ENCODE measurements around the gene UGT1A10. TPM values are rescaled to one million over a fixed set of nuclear protein-coding genes. Genes with fewer than 3 reads are reported as not detected.

Gene UGT1A10
- total RNA-seq, 2 experiments from 2014 or later, result not detected

GRCh38 chr2:233758141-233758540, 121.9 kb downstream of the UGT1A10 start:
- ChIA-PET CTCF (no interaction called here), POLR2A (no interaction called here)
- H3K27ac Mint-ChIP-seq, result no peak overlapping the region
- H3K27me3 Mint-ChIP-seq, result peaks cover 2% of the 10 kb centered on the region
- H3K4me3 Mint-ChIP-seq, result no peak overlapping the region
- no peaks in the 10 kb centered on the region for H3K9me3 Mint-ChIP-seq
- no peaks in the 10 kb centered on the region for H3K4me1 Mint-ChIP-seq (ENCODE audit: low read depth)
- no peak for DNase-seq
- no peaks in the 10 kb centered on the region for H3K36me3 Mint-ChIP-seq
- intact Hi-C loops (cut with micrococcal nuclease), result no loop called here

- no peaks in the 10 kb centered on the region for H3K4me1 Mint-ChIP-seq (ENCODE audit: low read depth)
- no peaks in the 10 kb centered on the region for H3K36me3 Mint-ChIP-seq
- H3K4me3 Mint-ChIP-seq, result no peak overlapping the region
- POLR2A ChIA-PET, result no interaction called here
- CTCF ChIA-PET, result no interaction called here
- H3K27me3 Mint-ChIP-seq, result peaks cover 6% of the 10 kb centered on the region
- H3K9me3 Mint-ChIP-seq, result no peaks in the 10 kb centered on the region
- no peak overlapping the region for H3K27ac Mint-ChIP-seq
- intact Hi-C loops (cut with micrococcal nuclease), result no loop called here
- no peak for DNase-seq
Measured at GRCh38 chr2:233758849-233759248, 122.6 kb downstream of the UGT1A10 start.

- Mint-ChIP-seq H3K27ac (no peak within 1 kb of the TSS), H3K4me1 (ENCODE audit: low read depth) (no peaks in the 10 kb centered on the region), H3K36me3 (no peaks in the 10 kb centered on the region), H3K4me3 (no peak within 1 kb of the TSS), H3K9me3 (no peaks in the 10 kb centered on the region), H3K27me3 (peaks cover 13% of the 10 kb centered on the region)
- intact Hi-C loops (cut with micrococcal nuclease), result no loop called here
- no peak for DNase-seq
- ChIA-PET CTCF (no interaction called here), POLR2A (no interaction called here)
Measured at GRCh38 chr2:233760043-233760442, 123.8 kb downstream of the UGT1A10 start, which contains the start of gene UGT1A1. UGT1A1 (plus strand) TSS chr2:233760270; CDS start chr2:233760288, 18 bp downstream.

- ChIA-PET CTCF (no interaction called here), POLR2A (no interaction called here)
- H3K4me3 Mint-ChIP-seq, result no peak overlapping the region
- H3K4me1 Mint-ChIP-seq (ENCODE audit: low read depth), result no peaks in the 10 kb centered on the region
- intact Hi-C loops (cut with micrococcal nuclease), result no loop called here
- H3K9me3 Mint-ChIP-seq, result no peaks in the 10 kb centered on the region
- peaks cover 16% of the 10 kb centered on the region for H3K27me3 Mint-ChIP-seq
- H3K27ac Mint-ChIP-seq, result no peak overlapping the region
- no peak for DNase-seq
- no peaks in the 10 kb centered on the region for H3K36me3 Mint-ChIP-seq
Measured at GRCh38 chr2:233761040-233761769, 125.0 kb downstream of the UGT1A10 start.

- Mint-ChIP-seq H3K27ac (no peak overlapping the region), H3K9me3 (no peaks in the 10 kb centered on the region), H3K4me1 (ENCODE audit: low read depth) (no peaks in the 10 kb centered on the region), H3K27me3 (peaks cover 24% of the 10 kb centered on the region), H3K36me3 (no peaks in the 10 kb centered on the region), H3K4me3 (no peak overlapping the region)
- POLR2A ChIA-PET, result no interaction called here
- intact Hi-C loops (cut with micrococcal nuclease), result no loop called here
- DNase-seq, result no peak
- CTCF ChIA-PET, result no interaction called here
Measured at GRCh38 chr2:233764264-233764663, 128.0 kb downstream of the UGT1A10 start.

GRCh38 chr2:233764761-233765160, 128.5 kb downstream of the UGT1A10 start:
- DNase-seq, result no peak
- Mint-ChIP-seq H3K4me3 (no peak overlapping the region), H3K4me1 (ENCODE audit: low read depth) (no peaks in the 10 kb centered on the region), H3K27ac (no peak overlapping the region), H3K9me3 (no peaks in the 10 kb centered on the region), H3K27me3 (peaks cover 27% of the 10 kb centered on the region), H3K36me3 (no peaks in the 10 kb centered on the region)
- intact Hi-C loops (cut with micrococcal nuclease), result no loop called here
- ChIA-PET CTCF (no interaction called here), POLR2A (no interaction called here)

GRCh38 chr2:233766416-233766815, 130.2 kb downstream of the UGT1A10 start:
- intact Hi-C loops (cut with micrococcal nuclease), result no loop called here
- no peaks in the 10 kb centered on the region for H3K9me3 Mint-ChIP-seq
- CTCF ChIA-PET, result no interaction called here
- H3K27ac Mint-ChIP-seq, result no peak overlapping the region
- H3K27me3 Mint-ChIP-seq, result peaks cover 27% of the 10 kb centered on the region
- no peak overlapping the region for H3K4me3 Mint-ChIP-seq
- H3K36me3 Mint-ChIP-seq, result no peaks in the 10 kb centered on the region
- DNase-seq, result no peak
- POLR2A ChIA-PET, result no interaction called here
- H3K4me1 Mint-ChIP-seq (ENCODE audit: low read depth), result no peaks in the 10 kb centered on the region

- ChIA-PET POLR2A (no interaction called here), CTCF (no interaction called here)
- DNase-seq, result no peak
- H3K27me3 Mint-ChIP-seq, result peaks cover 25% of the 10 kb centered on the region
- no peaks in the 10 kb centered on the region for H3K4me1 Mint-ChIP-seq (ENCODE audit: low read depth)
- H3K9me3 Mint-ChIP-seq, result no peaks in the 10 kb centered on the region
- intact Hi-C loops (cut with micrococcal nuclease), result no loop called here
- no peaks in the 10 kb centered on the region for H3K36me3 Mint-ChIP-seq
- H3K4me3 Mint-ChIP-seq, result no peak overlapping the region
- no peak overlapping the region for H3K27ac Mint-ChIP-seq
Measured at GRCh38 chr2:233768076-233768475, 131.8 kb downstream of the UGT1A10 start.

GRCh38 chr2:233769260-233769659, 133.0 kb downstream of the UGT1A10 start:
- Mint-ChIP-seq H3K4me3 (no peak overlapping the region), H3K27ac (no peak overlapping the region), H3K36me3 (no peaks in the 10 kb centered on the region), H3K4me1 (ENCODE audit: low read depth) (no peaks in the 10 kb centered on the region), H3K27me3 (peaks cover 21% of the 10 kb centered on the region), H3K9me3 (no peaks in the 10 kb centered on the region)
- POLR2A ChIA-PET, result no interaction called here
- DNase-seq, result no peak
- intact Hi-C loops (cut with micrococcal nuclease), result no loop called here
- CTCF ChIA-PET, result no interaction called here

GRCh38 chr2:233772153-233772552, 135.9 kb downstream of the UGT1A10 start:
- peaks cover 16% of the 10 kb centered on the region for H3K9me3 Mint-ChIP-seq
- no peak overlapping the region for H3K27ac Mint-ChIP-seq
- no peaks in the 10 kb centered on the region for H3K36me3 Mint-ChIP-seq
- ChIA-PET POLR2A (no interaction called here), CTCF (no interaction called here)
- H3K4me1 Mint-ChIP-seq (ENCODE audit: low read depth), result no peaks in the 10 kb centered on the region
- no peak for DNase-seq
- intact Hi-C loops (cut with micrococcal nuclease), result no loop called here
- peaks cover 16% of the 10 kb centered on the region for H3K27me3 Mint-ChIP-seq
- H3K4me3 Mint-ChIP-seq, result no peak overlapping the region

- ChIA-PET CTCF (no interaction called here), POLR2A (no interaction called here)
- Mint-ChIP-seq H3K36me3 (no peaks in the 10 kb centered on the region), H3K9me3 (peaks cover 18% of the 10 kb centered on the region), H3K4me3 (no peak overlapping the region), H3K27ac (no peak overlapping the region), H3K27me3 (peaks cover 17% of the 10 kb centered on the region), H3K4me1 (ENCODE audit: low read depth) (no peaks in the 10 kb centered on the region)
- intact Hi-C loops (cut with micrococcal nuclease), result no loop called here
- DNase-seq, result no peak
Measured at GRCh38 chr2:233772583-233772982, 136.3 kb downstream of the UGT1A10 start.

- H3K36me3 Mint-ChIP-seq, result no peaks in the 10 kb centered on the region
Measured at GRCh38 chr2:233773854-233774253, 137.6 kb downstream of the UGT1A10 start.

GRCh38 chr2:233775414-233775813, 139.2 kb downstream of the UGT1A10 start:
- Mint-ChIP-seq H3K4me1 (ENCODE audit: low read depth) (no peaks in the 10 kb centered on the region), H3K9me3 (peaks cover 18% of the 10 kb centered on the region), H3K27ac (no peak overlapping the region), H3K36me3 (no peaks in the 10 kb centered on the region), H3K27me3 (peaks cover 19% of the 10 kb centered on the region), H3K4me3 (no peak overlapping the region)
- ChIA-PET CTCF (no interaction called here), POLR2A (no interaction called here)
- intact Hi-C loops (cut with micrococcal nuclease), result no loop called here
- no peak for DNase-seq

More at GRCh38 chr2:233773854-233774253, 137.6 kb downstream of the UGT1A10 start:
- DNase-seq, result no peak
- intact Hi-C loops (cut with micrococcal nuclease), result no loop called here
- ChIA-PET POLR2A (no interaction called here), CTCF (no interaction called here)
- H3K9me3 Mint-ChIP-seq, result peaks cover 18% of the 10 kb centered on the region
- H3K4me1 Mint-ChIP-seq (ENCODE audit: low read depth), result no peaks in the 10 kb centered on the region
- no peak overlapping the region for H3K27ac Mint-ChIP-seq
- H3K4me3 Mint-ChIP-seq, result no peak overlapping the region
- peaks cover 18% of the 10 kb centered on the region for H3K27me3 Mint-ChIP-seq
